GM23338 (cell line): Measurements from ENCODE around the gene HSPA9. TPM values are rescaled to one million over a fixed set of nuclear protein-coding genes. Genes with fewer than 3 reads are reported as not detected.

ENCODE experiments used
- ATAC-seq: fragments of 200-7000 bp; cut with Tn5 transposase; 3 replicates; pipeline ENCODE4 v1.9.1; 2020
- DNase-seq: peaks from one replicate; pipeline ENCODE4 v3.0.0-alpha.2; 2015; ENCODE audit warnings: low spot score
- H2AFZ ChIP-seq: fragments of 200-600 bp; sonication (generic); 2 replicates; pipeline ENCODE4 v1.8.0; 2016; ENCODE audit warnings: antibody characterized with exemption, mild to moderate bottlenecking, moderate library complexity
- H3F3A ChIP-seq: fragments of 200-600 bp; sonication (generic); replicated peaks from 2 replicates; pipeline ENCODE4 v1.8.0; 2017; ENCODE audit warnings: antibody characterized with exemption, mixed run types, low read depth
- H3K27ac ChIP-seq: fragments of 200-600 bp; sonication (generic); 2 replicates; pipeline ENCODE4 v1.6.1; 2016; ENCODE audit warnings: low read depth
- H3K27me3 ChIP-seq: fragments of 200-600 bp; sonication (generic); 2 replicates; pipeline ENCODE4 v1.8.0; 2016; ENCODE audit warnings: mild to moderate bottlenecking, mixed run types, moderate library complexity; ENCODE audit not compliant: insufficient read depth
- H3K36me3 ChIP-seq: fragments of 200-600 bp; sonication (generic); 2 replicates; pipeline ENCODE4 v1.8.0; 2016; ENCODE audit warnings: mild to moderate bottlenecking; ENCODE audit not compliant: insufficient read depth
- H3K4me1 ChIP-seq: fragments of 200-600 bp; sonication (generic); 2 replicates; pipeline ENCODE4 v1.8.0; 2016; ENCODE audit warnings: mild to moderate bottlenecking, moderate library complexity; ENCODE audit not compliant: insufficient read depth
- H3K4me2 ChIP-seq: fragments of 200-600 bp; sonication (generic); 2 replicates; pipeline ENCODE4 v1.7.1; 2017; ENCODE audit warnings: mixed run types
- H3K4me3 ChIP-seq: fragments of 200-600 bp; sonication (generic); 2 replicates; pipeline ENCODE4 v1.6.1; 2016; ENCODE audit warnings: mixed run types
- H3K79me2 ChIP-seq: fragments of 200-600 bp; sonication (generic); replicated peaks from 2 replicates; pipeline ENCODE4 v1.8.0; 2017; ENCODE audit warnings: mild to moderate bottlenecking; ENCODE audit not compliant: insufficient read depth
- H3K9me2 ChIP-seq: fragments of 200-600 bp; sonication (generic); 2 replicates; pipeline ENCODE4 v1.8.0; 2017; ENCODE audit not compliant: insufficient read depth
- H4K20me1 ChIP-seq: fragments of 200-600 bp; sonication (generic); replicated peaks from 2 replicates; pipeline ENCODE4 v1.8.0; 2017; ENCODE audit warnings: mild to moderate bottlenecking; ENCODE audit not compliant: insufficient read depth
- H3K27ac Mint-ChIP-seq: 2 replicates; pipeline ENCODE4 v1.8.0; 2020; ENCODE audit warnings: inconsistent platforms, mild to moderate bottlenecking, moderate library complexity, mixed read lengths
- H3K27me3 Mint-ChIP-seq: 3 replicates; pipeline ENCODE4 v1.8.0; 2022; ENCODE audit warnings: low read depth, mild to moderate bottlenecking, moderate library complexity, mixed read lengths, inconsistent platforms; ENCODE audit not compliant: insufficient read depth, poor library complexity
- H3K36me3 Mint-ChIP-seq: 3 replicates; pipeline ENCODE4 v1.8.0; 2021; ENCODE audit warnings: low read depth, mild to moderate bottlenecking, inconsistent platforms, moderate library complexity, mixed read lengths
- H3K4me1 Mint-ChIP-seq: 3 replicates; pipeline ENCODE4 v1.8.0; 2020; ENCODE audit warnings: mild to moderate bottlenecking, inconsistent platforms, mixed read lengths
- H3K4me3 Mint-ChIP-seq: 3 replicates; pipeline ENCODE4 v1.8.0; 2021; ENCODE audit warnings: moderate library complexity, mild to moderate bottlenecking, inconsistent platforms, mixed read lengths
- H3K9me3 Mint-ChIP-seq: 3 replicates; pipeline ENCODE4 v1.8.0; 2020; ENCODE audit warnings: moderate library complexity, mild to moderate bottlenecking, inconsistent platforms, mixed read lengths
- CREB1 ChIP-seq: fragments of 250-450 bp; sonication (Bioruptor Pico); IDR thresholded peaks from 2 replicates; pipeline ENCODE4 v1.5.0; 2020; ENCODE audit warnings: low read depth, mild to moderate bottlenecking, moderate library complexity
- EZH2phosphoT487 ChIP-seq: fragments of 200-600 bp; sonication (generic); IDR thresholded peaks from one replicate; pipeline ENCODE4 v1.8.1; 2018; ENCODE audit warnings: antibody characterized with exemption; ENCODE audit not compliant: unreplicated experiment
- NANOG ChIP-seq: IDR thresholded peaks from 2 replicates; pipeline ENCODE4 v1.6.1; 2016; ENCODE audit warnings: antibody characterized with exemption, borderline replicate concordance
- POLR2AphosphoS5 ChIP-seq: IDR thresholded peaks from 2 replicates; pipeline ENCODE4 v1.6.1; 2016; ENCODE audit warnings: antibody characterized with exemption, low read depth
- REST ChIP-seq: IDR thresholded peaks from one replicate; pipeline ENCODE4 v1.6.1; 2018; ENCODE audit warnings: antibody characterized with exemption; ENCODE audit not compliant: unreplicated experiment
- ZNF331 ChIP-seq: fragments of 250-450 bp; sonication (Bioruptor Pico); IDR thresholded peaks from 2 replicates; pipeline ENCODE4 v1.5.0; 2020; ENCODE audit warnings: low read depth, mild to moderate bottlenecking, moderate library complexity
- ZNF462 ChIP-seq: fragments of 250-450 bp; sonication (Bioruptor Pico); IDR thresholded peaks from 2 replicates; pipeline ENCODE4 v1.5.0; 2020; ENCODE audit warnings: mild to moderate bottlenecking, moderate library complexity
- polyA plus RNA-seq: library from polyadenylated mRNA; unstranded; fragments of >200 nt; fragmentation: Nextera tagmentation; extraction: Ambion mirVana; gene quantifications from 2 replicates; pipeline ENCODE4 v1.2.1, GENCODE V29; 2016
- total RNA-seq: library from RNA; depleted of rRNA; stranded (reverse); fragments of >200 nt; shearing (Covaris generic); gene quantifications from 2 replicates; pipeline ENCODE4 v1.2.3, GENCODE V29; 2014

The HSPA9 gene
- total and polyA plus RNA-seq, 2 experiments from 2014 or later, result 302 to 751 TPM

- Histone ChIP-seq H3K4me2 (no peak overlapping the region), H3F3A (peaks cover 57% of the 10 kb centered on the region), H3K27ac (no peak overlapping the region; the same call in 1 of the 2 replicates), H2AFZ (no peak overlapping the region), H3K36me3 (peaks cover 41% of the 10 kb centered on the region), H3K4me1 (no peaks in the 10 kb centered on the region), H3K27me3 (no peaks in the 10 kb centered on the region), H3K9me2 (no peaks in the 10 kb centered on the region), H3K4me3 (no peak overlapping the region), H4K20me1 (peaks cover 44% of the 10 kb centered on the region), H3K79me2 (peaks cover 28% of the 10 kb centered on the region)
- no peak overlapping the region for H3K27ac Mint-ChIP-seq
- peaks cover 11% of the 10 kb centered on the region for H3K27me3 Mint-ChIP-seq
- TF ChIP-seq POLR2AphosphoS5, result peak; percentile 38
- TF ChIP-seq NANOG, result no peak
- no peak for TF ChIP-seq ZNF462
- no peak for TF ChIP-seq CREB1 (CRISPR knock-in tag)
- no peak for TF ChIP-seq EZH2phosphoT487
- TF ChIP-seq ZNF331 (CRISPR knock-in tag), result no peak
- no peak for TF ChIP-seq REST
- no peak overlapping the region for H3K4me3 Mint-ChIP-seq
- ATAC-seq (no peak), DNase-seq (no peak)
- no peaks in the 10 kb centered on the region for H3K9me3 Mint-ChIP-seq
- peaks cover 66% of the 10 kb centered on the region for H3K36me3 Mint-ChIP-seq
- H3K4me1 Mint-ChIP-seq, result no peaks in the 10 kb centered on the region
Measured at GRCh38 chr5:138553437-138554095, 21.6 kb downstream of the HSPA9 start.
